Measurements from ENCODE around the gene TSNAX. TPM values are rescaled to one million over a fixed set of nuclear protein-coding genes. Genes with fewer than 3 reads are reported as not detected.
A peak's percentile ranks its signal among the peaks of the same experiment; 100 is the strongest.

TSNAX gene
- total RNA-seq (10 to 100 TPM; 19.9 to 43.0 (median 40.7) TPM), polyA plus RNA-seq (10 to 100 TPM; 20.3 to 21.8 TPM)
- long read RNA-seq, donor 1, transcript TSNAX-201 (6 exons, 2,650 nt) = major isoform, 163 of 181 reads
- long read RNA-seq, donor 1, partial matches to known transcripts = 4 of 181 reads
- long read RNA-seq, donor 1, other reads (novel, unspliced or antisense) = 14 of 181 reads
- long read RNA-seq, donor 2, transcript TSNAX-201 (6 exons, 2,650 nt) = major isoform, 22 of 22 reads
- long read RNA-seq, donor 2, partial matches to known transcripts = 0 of 22 reads
- long read RNA-seq, donor 2, other reads (novel, unspliced or antisense) = 0 of 22 reads
- long read RNA-seq, donor 3, transcript TSNAX-201 (6 exons, 2,650 nt) = major isoform, 58 of 64 reads
- long read RNA-seq, donor 3, partial matches to known transcripts = 3 of 64 reads
- long read RNA-seq, donor 3, other reads (novel, unspliced or antisense) = 3 of 64 reads

- 0% methylated on average over 59 to 61 of the region's 61 CpGs for WGBS, 3 donors
- H3K4me1 ChIP-seq (ENCODE audit: insufficient read depth) = peaks cover 6% of the 10 kb centered on the region
- intact Hi-C loops (cut with DNase I) = loop anchor here in 1 of 4 donors (10.0 kb wide), 1 partner anchor 104 kb away; the partner anchor contains the start of gene EGLN1
- peak; percentile 88 for TF ChIP-seq POLR2A (IDR thresholded peaks at IDR 0.05)
- TF ChIP-seq, protein P1, sequence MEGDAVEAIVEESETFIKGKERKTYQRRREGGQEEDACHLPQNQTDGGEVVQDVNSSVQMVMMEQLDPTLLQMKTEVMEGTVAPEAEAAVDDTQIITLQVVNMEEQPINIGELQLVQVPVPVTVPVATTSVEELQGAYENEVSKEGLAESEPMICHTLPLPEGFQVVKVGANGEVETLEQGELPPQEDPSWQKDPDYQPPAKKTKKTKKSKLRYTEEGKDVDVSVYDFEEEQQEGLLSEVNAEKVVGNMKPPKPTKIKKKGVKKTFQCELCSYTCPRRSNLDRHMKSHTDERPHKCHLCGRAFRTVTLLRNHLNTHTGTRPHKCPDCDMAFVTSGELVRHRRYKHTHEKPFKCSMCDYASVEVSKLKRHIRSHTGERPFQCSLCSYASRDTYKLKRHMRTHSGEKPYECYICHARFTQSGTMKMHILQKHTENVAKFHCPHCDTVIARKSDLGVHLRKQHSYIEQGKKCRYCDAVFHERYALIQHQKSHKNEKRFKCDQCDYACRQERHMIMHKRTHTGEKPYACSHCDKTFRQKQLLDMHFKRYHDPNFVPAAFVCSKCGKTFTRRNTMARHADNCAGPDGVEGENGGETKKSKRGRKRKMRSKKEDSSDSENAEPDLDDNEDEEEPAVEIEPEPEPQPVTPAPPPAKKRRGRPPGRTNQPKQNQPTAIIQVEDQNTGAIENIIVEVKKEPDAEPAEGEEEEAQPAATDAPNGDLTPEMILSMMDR (IDR thresholded peaks at IDR 0.05) = no peak
- H3K36me3 ChIP-seq = no peaks in the 10 kb centered on the region
- DNase-seq = peak; percentile 90 to 95 (median 93)
- H3K27ac ChIP-seq = peak within 1 kb of the TSS; percentile 30 to 95
- peak within 1 kb of the TSS; percentile 91 for H3K4me3 ChIP-seq
- no peaks in the 10 kb centered on the region for H3K27me3 ChIP-seq
- H3K9me3 ChIP-seq = no peaks in the 10 kb centered on the region
Measured at GRCh38 chr1:231528172-231529029, at the start of gene TSNAX. Gene TSNAX (plus strand): TSS chr1:231528669. CDS start chr1:231528811, 142 bp downstream.

DNA sequence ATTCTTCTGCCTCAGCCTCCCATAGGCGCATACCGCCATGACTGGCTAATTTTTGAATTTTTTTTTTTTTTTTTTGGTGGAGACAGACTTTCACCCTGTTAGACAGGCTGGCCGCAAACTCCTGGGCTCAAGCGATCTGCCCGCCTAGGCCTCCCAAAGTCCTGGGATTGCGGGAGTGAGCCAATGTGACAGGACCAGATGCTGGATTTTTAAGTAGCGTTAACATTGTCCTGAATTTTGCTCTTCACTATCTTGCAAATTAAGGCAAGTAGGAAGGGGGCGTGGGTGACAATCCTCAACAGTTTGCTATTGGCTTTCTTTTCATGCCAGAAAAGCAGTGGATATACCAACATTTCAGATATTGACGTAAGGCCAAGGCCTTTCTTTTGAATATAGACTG is 49.7 kb upstream of the TSNAX start:
- H3K36me3 ChIP-seq = no peaks in the 10 kb centered on the region
- intact Hi-C loops (cut with DNase I) = no loop called here
- 94 to 96% (median 94%) methylated on average over 9 of the region's 9 CpGs for WGBS, 3 donors
- no peak overlapping the region for H3K4me3 ChIP-seq
- H3K27me3 ChIP-seq = no peaks in the 10 kb centered on the region
- DNase-seq = no peak
- no peaks in the 10 kb centered on the region for H3K4me1 ChIP-seq (ENCODE audit: insufficient read depth)
- no peaks in the 10 kb centered on the region for H3K9me3 ChIP-seq
- H3K27ac ChIP-seq = no peak overlapping the region
- TF ChIP-seq, protein P1 (IDR thresholded peaks at IDR 0.05) = no peak
- TF ChIP-seq POLR2A (IDR thresholded peaks at IDR 0.05) = no peak
- TF ChIP-seq EP300 (IDR thresholded peaks at IDR 0.05) = no peak

DNA sequence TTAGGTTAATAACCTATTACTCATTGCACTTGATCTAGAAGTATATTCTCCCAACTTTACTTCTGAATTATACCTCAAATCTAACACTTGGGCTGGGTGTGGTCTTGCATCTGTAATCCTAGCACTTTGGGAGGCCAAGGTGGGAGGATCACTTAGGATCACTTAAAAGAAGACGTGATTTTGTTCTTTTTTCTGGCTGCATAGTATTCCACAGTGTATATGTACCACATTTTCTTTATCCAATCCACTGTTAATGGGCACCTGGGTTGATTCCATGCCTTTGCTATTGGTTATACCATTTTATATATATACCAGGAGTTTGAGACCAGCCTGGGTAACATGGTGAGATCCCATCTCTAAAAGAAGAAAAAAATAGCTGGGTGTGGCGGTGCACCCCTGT is 48.5 kb upstream of the TSNAX start:
- TF ChIP-seq POLR2A (IDR thresholded peaks at IDR 0.05) = no peak
- TF ChIP-seq, protein P1 (IDR thresholded peaks at IDR 0.05) = no peak
- no peak for TF ChIP-seq EP300 (IDR thresholded peaks at IDR 0.05)
- Histone ChIP-seq H3K27ac (no peak overlapping the region), H3K4me1 (ENCODE audit: insufficient read depth) (no peaks in the 10 kb centered on the region), H3K27me3 (no peaks in the 10 kb centered on the region), H3K36me3 (no peaks in the 10 kb centered on the region), H3K4me3 (no peak overlapping the region), H3K9me3 (no peaks in the 10 kb centered on the region)
- intact Hi-C loops (cut with DNase I) = no loop called here
- WGBS, 3 donors = 96 to 97% (median 96%) methylated on average over 2 of the region's 2 CpGs
- DNase-seq = no peak

DNA sequence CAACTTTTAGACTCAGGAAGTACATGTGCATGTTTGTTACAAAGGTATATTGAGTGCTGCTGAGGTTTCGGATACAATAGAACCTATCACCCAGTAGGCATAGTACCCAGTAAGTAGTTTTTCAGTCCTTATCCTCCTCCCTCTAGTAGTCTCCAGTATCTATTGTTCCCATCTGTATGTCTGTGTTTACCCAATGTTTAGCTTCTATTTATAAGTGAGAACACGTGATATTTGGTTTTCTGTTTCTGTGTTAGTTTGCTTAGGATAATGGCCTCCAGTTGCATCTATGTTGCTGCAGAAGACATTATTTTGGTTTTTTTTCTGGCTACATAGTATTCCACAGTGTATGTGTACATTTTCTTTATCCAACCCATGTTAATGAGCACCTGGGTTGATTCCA is 47.2 kb upstream of the TSNAX start:
- no peak for DNase-seq
- no peak overlapping the region for H3K27ac ChIP-seq
- H3K9me3 ChIP-seq = no peaks in the 10 kb centered on the region
- H3K36me3 ChIP-seq = no peaks in the 10 kb centered on the region
- TF ChIP-seq POLR2A (IDR thresholded peaks at IDR 0.05) (no peak), EP300 (IDR thresholded peaks at IDR 0.05) (no peak)
- TF ChIP-seq, protein P1 (IDR thresholded peaks at IDR 0.05) = no peak
- no peaks in the 10 kb centered on the region for H3K27me3 ChIP-seq
- WGBS, 3 donors = 88 to 93% (median 93%) methylated on average over 2 of the region's 2 CpGs
- no peak overlapping the region for H3K4me3 ChIP-seq
- intact Hi-C loops (cut with DNase I) = no loop called here
- H3K4me1 ChIP-seq (ENCODE audit: insufficient read depth) = no peaks in the 10 kb centered on the region
